ENCODE measurements around the gene SF1. TPM values are rescaled to one million over a fixed set of nuclear protein-coding genes. Genes with fewer than 3 reads are reported as not detected.

Gene SF1
- total and polyA plus RNA-seq, 2 experiments from 2014 or later: 62.2 to 81.6 TPM

DNA sequence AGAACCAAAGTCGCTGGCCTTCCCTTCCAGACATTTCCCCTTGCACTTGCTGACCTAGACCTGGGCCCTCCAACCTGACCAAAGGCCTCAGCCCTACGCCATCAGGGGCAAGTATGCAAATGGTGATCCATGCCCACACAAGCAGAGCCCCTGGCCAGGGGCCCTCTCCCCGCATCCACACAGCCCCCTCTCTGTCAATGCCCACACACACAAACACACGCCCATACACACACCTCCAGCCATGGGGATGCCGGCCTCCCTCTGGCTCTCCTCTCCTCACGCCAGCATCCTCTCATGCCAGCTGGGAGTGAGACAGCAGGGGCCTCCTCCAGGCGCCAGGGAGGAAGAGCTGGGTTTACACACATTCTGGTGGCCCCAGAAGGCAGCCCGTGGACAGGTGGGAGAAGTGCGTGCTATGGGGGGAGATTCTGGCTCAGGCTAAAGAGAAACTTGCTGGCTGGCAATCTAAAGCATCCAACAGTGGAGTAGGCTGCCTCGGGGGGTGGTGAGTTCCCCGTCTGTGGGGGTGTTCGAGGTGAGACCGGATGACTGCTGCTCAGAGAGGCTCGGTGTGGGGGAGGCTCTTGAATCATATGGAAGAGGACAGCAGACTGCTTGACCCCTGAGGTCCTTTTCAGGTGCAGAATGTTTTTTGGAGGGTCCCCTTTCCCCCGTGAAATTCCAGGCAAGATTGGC is 60.1 kb downstream of the SF1 start:
- WGBS, 2 experiments (ENCODE audit: low coverage in 1 of 2, low lambda C conversion rate in 2 of 2, missing lambda C conversion rate in 2 of 2): 52 to 53% methylated on average over 14 to 15 of the region's 15 CpGs
- TF ChIP-seq EZH2 (IDR thresholded peaks at IDR 0.05; ENCODE audit: insufficient read depth, poor library complexity, severe bottlenecking): no peak
- TF ChIP-seq EZH2phosphoT487 (IDR thresholded peaks at IDR 0.05; ENCODE audit: insufficient read depth, low read depth): no peak
- H3K9ac ChIP-seq: no peak overlapping the region
- no peaks in the 10 kb centered on the region for H4K20me1 ChIP-seq (ENCODE audit: insufficient read depth)
- no peak for DNase-seq
- no peaks in the 10 kb centered on the region for H3K4me1 ChIP-seq (ENCODE audit: insufficient read depth)
- no peak overlapping the region for H3K4me2 ChIP-seq (ENCODE audit: unreplicated experiment)
- no peaks in the 10 kb centered on the region for H3F3A ChIP-seq (ENCODE audit: insufficient read depth)
- H2AFZ ChIP-seq: no peak overlapping the region
- H3K4me3 ChIP-seq: no peak overlapping the region
- H3K36me3 ChIP-seq (ENCODE audit: low read depth): no peaks in the 10 kb centered on the region
- H3K27ac ChIP-seq: no peak overlapping the region
- in situ Hi-C loops (cut with MboI): no loop called here
- no peaks in the 10 kb centered on the region for H3K79me2 ChIP-seq (ENCODE audit: insufficient read depth)
- peaks cover 69% of the 10 kb centered on the region for H3K27me3 ChIP-seq (replicated peaks; ENCODE audit: insufficient read depth)
- no peaks in the 10 kb centered on the region for H3K9me2 ChIP-seq (ENCODE audit: insufficient read depth)
- no peaks in the 10 kb centered on the region for H3K9me3 ChIP-seq (ENCODE audit: low read depth)

DNA sequence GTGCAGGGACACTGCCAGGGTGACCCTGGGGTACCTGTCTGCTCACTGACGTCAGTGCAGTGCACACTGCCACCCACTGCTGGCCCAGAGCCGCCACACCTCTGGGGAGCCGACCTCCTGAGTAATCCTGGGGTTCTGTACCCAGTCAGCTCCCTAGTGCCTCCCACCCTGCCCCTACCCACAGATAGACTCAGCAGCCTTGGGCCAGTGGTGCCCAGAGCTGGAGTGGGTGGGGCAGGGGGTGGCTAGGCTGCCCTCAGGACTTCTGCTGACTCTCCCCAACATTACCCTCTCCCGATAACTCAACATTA is 61.1 kb downstream of the SF1 start:
- no peak for DNase-seq
- TF ChIP-seq EZH2phosphoT487 (IDR thresholded peaks at IDR 0.05; ENCODE audit: insufficient read depth, low read depth) (no peak), EZH2 (IDR thresholded peaks at IDR 0.05; ENCODE audit: insufficient read depth, poor library complexity, severe bottlenecking) (no peak)
- Histone ChIP-seq H3K27me3 (replicated peaks; ENCODE audit: insufficient read depth) (peaks cover 71% of the 10 kb centered on the region), H3K4me3 (no peak overlapping the region), H3K4me1 (ENCODE audit: insufficient read depth) (no peaks in the 10 kb centered on the region), H4K20me1 (ENCODE audit: insufficient read depth) (no peaks in the 10 kb centered on the region), H3K9me3 (ENCODE audit: low read depth) (no peaks in the 10 kb centered on the region), H3F3A (ENCODE audit: insufficient read depth) (no peaks in the 10 kb centered on the region), H3K4me2 (ENCODE audit: unreplicated experiment) (no peak overlapping the region), H3K27ac (no peak overlapping the region), H3K79me2 (ENCODE audit: insufficient read depth) (no peaks in the 10 kb centered on the region), H3K36me3 (ENCODE audit: low read depth) (no peaks in the 10 kb centered on the region), H2AFZ (no peak overlapping the region), H3K9me2 (ENCODE audit: insufficient read depth) (no peaks in the 10 kb centered on the region), H3K9ac (no peak overlapping the region)
- in situ Hi-C loops (cut with MboI): no loop called here
- 66 to 75% methylated on average over 4 of the region's 4 CpGs for WGBS, 2 experiments (ENCODE audit: low coverage in 1 of 2, low lambda C conversion rate in 2 of 2, missing lambda C conversion rate in 2 of 2)

DNA sequence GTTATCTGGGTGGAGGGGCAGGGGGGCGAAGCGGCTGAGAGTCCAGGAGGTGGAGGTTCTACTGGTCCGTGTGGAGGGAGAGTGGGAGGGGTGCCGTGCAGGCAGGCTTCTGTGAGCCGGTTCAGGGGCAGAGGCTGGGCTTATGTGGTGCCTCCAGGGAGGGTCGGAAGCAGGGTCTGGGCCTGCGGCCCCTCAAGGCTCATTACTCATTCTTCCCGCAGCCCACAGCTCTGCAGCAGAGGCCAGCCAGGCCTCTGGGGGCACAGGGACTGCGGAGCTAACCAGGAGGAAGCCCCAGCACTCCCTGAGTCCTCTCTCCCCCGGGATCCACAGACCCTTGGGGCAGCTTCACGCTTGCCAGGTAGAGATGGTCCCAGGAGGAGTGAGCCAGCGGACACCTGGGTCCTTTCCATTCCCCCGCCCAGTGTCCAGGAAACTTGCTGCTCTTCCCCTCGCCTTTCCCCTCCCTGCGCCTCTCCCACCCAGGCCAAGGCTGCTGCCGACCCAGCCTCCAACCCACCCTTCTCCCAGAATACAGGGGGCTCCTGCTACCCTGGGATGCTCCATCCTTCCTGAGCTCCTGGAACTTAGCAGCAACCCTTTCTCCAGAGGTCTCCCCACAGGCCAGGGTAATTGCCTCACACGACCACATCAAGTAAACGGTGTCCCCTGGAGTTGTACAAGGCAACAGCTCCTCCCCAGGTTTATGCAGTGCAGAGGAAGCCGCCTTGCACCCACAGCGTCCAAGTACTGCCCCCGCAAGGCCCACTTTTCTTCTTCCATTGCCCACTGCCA is 61.7 kb downstream of the SF1 start:
- Histone ChIP-seq H3K36me3 (ENCODE audit: low read depth) (no peaks in the 10 kb centered on the region), H3K9me3 (ENCODE audit: low read depth) (no peaks in the 10 kb centered on the region), H2AFZ (no peak overlapping the region), H3K27me3 (replicated peaks; ENCODE audit: insufficient read depth) (peaks cover 72% of the 10 kb centered on the region), H3F3A (ENCODE audit: insufficient read depth) (no peaks in the 10 kb centered on the region), H3K4me3 (no peak overlapping the region), H3K9ac (no peak overlapping the region), H3K79me2 (ENCODE audit: insufficient read depth) (no peaks in the 10 kb centered on the region), H3K4me2 (ENCODE audit: unreplicated experiment) (no peak overlapping the region), H4K20me1 (ENCODE audit: insufficient read depth) (no peaks in the 10 kb centered on the region), H3K9me2 (ENCODE audit: insufficient read depth) (no peaks in the 10 kb centered on the region), H3K27ac (no peak overlapping the region), H3K4me1 (ENCODE audit: insufficient read depth) (no peaks in the 10 kb centered on the region)
- WGBS, 2 experiments (ENCODE audit: low coverage in 1 of 2, low lambda C conversion rate in 2 of 2, missing lambda C conversion rate in 2 of 2): 34 to 36% methylated on average over 17 of the region's 21 CpGs
- DNase-seq: no peak
- TF ChIP-seq EZH2 (IDR thresholded peaks at IDR 0.05; ENCODE audit: insufficient read depth, poor library complexity, severe bottlenecking) (no peak), EZH2phosphoT487 (IDR thresholded peaks at IDR 0.05; ENCODE audit: insufficient read depth, low read depth) (no peak)
- in situ Hi-C loops (cut with MboI): no loop called here

DNA sequence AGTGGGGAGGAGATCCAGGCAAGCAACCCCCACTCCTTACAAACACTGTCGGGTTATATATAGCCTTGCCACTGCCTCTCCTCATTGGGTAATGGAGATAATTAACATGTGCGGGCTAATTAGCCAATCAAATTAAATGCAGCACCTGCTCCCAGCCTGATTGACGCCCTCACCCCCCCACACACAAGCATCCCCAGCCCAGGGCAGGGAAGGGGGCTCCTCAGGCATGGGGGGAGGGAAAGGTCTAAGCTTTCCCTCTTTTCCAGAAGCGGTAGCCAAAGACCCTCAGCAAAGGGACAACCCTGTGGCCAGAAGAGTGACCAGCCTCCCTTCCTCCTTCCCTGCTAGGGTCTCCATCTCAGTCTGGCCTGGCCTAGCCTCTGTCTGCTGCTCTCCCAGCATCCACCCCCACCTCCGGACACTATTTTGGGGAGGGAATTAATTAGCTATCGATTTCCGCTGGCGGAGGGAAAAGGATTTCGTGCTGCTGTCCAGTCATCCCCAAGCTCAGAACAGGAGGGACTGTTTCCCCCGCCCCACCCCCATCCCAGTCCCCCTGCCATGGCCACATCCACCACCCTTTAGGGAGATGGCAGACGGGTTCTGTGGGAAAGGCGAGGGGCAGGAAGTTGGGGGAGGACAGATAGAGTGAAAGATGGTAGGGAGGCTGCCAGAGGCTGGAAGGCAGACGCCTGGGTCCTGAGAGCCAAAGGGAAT is 62.4 kb downstream of the SF1 start:
- no peaks in the 10 kb centered on the region for H3F3A ChIP-seq (ENCODE audit: insufficient read depth)
- H2AFZ ChIP-seq: no peak overlapping the region
- no peak for TF ChIP-seq EZH2phosphoT487 (IDR thresholded peaks at IDR 0.05; ENCODE audit: insufficient read depth, low read depth)
- TF ChIP-seq EZH2 (IDR thresholded peaks at IDR 0.05; ENCODE audit: insufficient read depth, poor library complexity, severe bottlenecking): no peak
- no peaks in the 10 kb centered on the region for H4K20me1 ChIP-seq (ENCODE audit: insufficient read depth)
- H3K27me3 ChIP-seq (replicated peaks; ENCODE audit: insufficient read depth): peaks cover 74% of the 10 kb centered on the region
- no peak overlapping the region for H3K9ac ChIP-seq
- H3K4me1 ChIP-seq (ENCODE audit: insufficient read depth): no peaks in the 10 kb centered on the region
- no peak overlapping the region for H3K4me2 ChIP-seq (ENCODE audit: unreplicated experiment)
- no peaks in the 10 kb centered on the region for H3K9me3 ChIP-seq (ENCODE audit: low read depth)
- H3K79me2 ChIP-seq (ENCODE audit: insufficient read depth): no peaks in the 10 kb centered on the region
- no peak overlapping the region for H3K27ac ChIP-seq
- no peaks in the 10 kb centered on the region for H3K9me2 ChIP-seq (ENCODE audit: insufficient read depth)
- H3K4me3 ChIP-seq: no peak overlapping the region
- H3K36me3 ChIP-seq (ENCODE audit: low read depth): no peaks in the 10 kb centered on the region
- no peak for DNase-seq
- in situ Hi-C loops (cut with MboI): no loop called here
- 10 to 16% methylated on average over 11 to 13 of the region's 13 CpGs for WGBS, 2 experiments (ENCODE audit: low coverage in 1 of 2, low lambda C conversion rate in 2 of 2, missing lambda C conversion rate in 2 of 2)
